SK-N-SH treated with all-trans-retinoic acid at 6 μM for 48 hours (cell line): ENCODE measurements around the gene CD248.

Experiments
- ATAC-seq: fragments of 200-7000 bp; cut with Tn5 transposase; 3 replicates; pipeline ENCODE4 v1.9.1; 2020; ENCODE audit warnings: mild to moderate bottlenecking, moderate library complexity
- ARNTL ChIP-seq: fragments of 450-650 bp; formaldehyde crosslinking; IDR thresholded peaks from 2 replicates; pipeline ENCODE4 v1.5.0; 2020; ENCODE audit warnings: low read depth, mild to moderate bottlenecking, moderate library complexity, borderline replicate concordance
- BACH2 ChIP-seq: fragments of 250-450 bp; sonication (Bioruptor Pico); IDR thresholded peaks from 2 replicates; pipeline ENCODE4 v1.9.0; 2021; ENCODE audit warnings: mild to moderate bottlenecking, borderline replicate concordance
- CREB5 ChIP-seq: fragments of 250-450 bp; sonication (Bioruptor Pico); IDR thresholded peaks from 2 replicates; pipeline ENCODE4 v1.5.1; 2020; ENCODE audit warnings: low read depth, mild to moderate bottlenecking, moderate library complexity
- CSDC2 ChIP-seq: fragments of 250-450 bp; sonication (Bioruptor Pico); IDR thresholded peaks from 2 replicates; pipeline ENCODE4 v1.5.0; 2020; ENCODE audit warnings: mild to moderate bottlenecking, moderate library complexity
- CSRNP3 ChIP-seq: fragments of 250-450 bp; sonication (Bioruptor Pico); IDR thresholded peaks from 2 replicates; pipeline ENCODE4 v1.5.1; 2021; ENCODE audit warnings: mild to moderate bottlenecking, moderate library complexity
- ESRRG ChIP-seq: fragments of 250-450 bp; sonication (Bioruptor Pico); IDR thresholded peaks from 2 replicates; pipeline ENCODE4 v1.6.1; 2021; ENCODE audit warnings: mild to moderate bottlenecking
- GLIS3 ChIP-seq: fragments of 250-450 bp; sonication (Bioruptor Pico); IDR thresholded peaks from 2 replicates; pipeline ENCODE4 v1.5.0; 2020; ENCODE audit warnings: mild to moderate bottlenecking, moderate library complexity
- ISL1 ChIP-seq: fragments of 250-450 bp; sonication (Bioruptor Pico); IDR thresholded peaks from 2 replicates; pipeline ENCODE4 v2.1.2; 2022; ENCODE audit warnings: mild to moderate bottlenecking, moderate library complexity
- PATZ1 ChIP-seq: fragments of 250-450 bp; sonication (Bioruptor Pico); IDR thresholded peaks from 2 replicates; pipeline ENCODE4 v1.8.0; 2020; ENCODE audit warnings: mild to moderate bottlenecking, moderate library complexity, borderline replicate concordance
- POU6F1 ChIP-seq: fragments of 250-450 bp; sonication (Bioruptor Pico); IDR thresholded peaks from 2 replicates; pipeline ENCODE4 v1.8.0; 2021; ENCODE audit warnings: low read depth, mild to moderate bottlenecking, moderate library complexity, borderline replicate concordance
- PPARA ChIP-seq: fragments of 250-450 bp; sonication (Bioruptor Pico); IDR thresholded peaks from 2 replicates; pipeline ENCODE4 v1.5.0; 2020; ENCODE audit warnings: mild to moderate bottlenecking, borderline replicate concordance
- RARB ChIP-seq: fragments of 250-450 bp; sonication (Bioruptor Pico); IDR thresholded peaks from 2 replicates; pipeline ENCODE4 v1.8.0; 2021; ENCODE audit warnings: mild to moderate bottlenecking, moderate library complexity
- SNAI2 ChIP-seq: fragments of 250-450 bp; sonication (Bioruptor Pico); IDR thresholded peaks from 2 replicates; pipeline ENCODE4 v1.5.0; 2020; ENCODE audit warnings: mild to moderate bottlenecking, moderate library complexity
- TCF4 ChIP-seq: fragments of 250-450 bp; sonication (Bioruptor Pico); IDR thresholded peaks from 2 replicates; pipeline ENCODE4 v1.8.0; 2021; ENCODE audit warnings: mild to moderate bottlenecking, moderate library complexity, borderline replicate concordance
- TOX ChIP-seq: fragments of 250-450 bp; sonication (Bioruptor Pico); IDR thresholded peaks from 2 replicates; pipeline ENCODE4 v1.8.0; 2021; ENCODE audit warnings: mild to moderate bottlenecking, moderate library complexity, borderline replicate concordance
- TSHZ2 ChIP-seq: fragments of 250-450 bp; sonication (Bioruptor Pico); IDR thresholded peaks from 2 replicates; pipeline ENCODE4 v1.5.0; 2020; ENCODE audit warnings: mild to moderate bottlenecking, moderate library complexity
- ZC3H10 ChIP-seq: fragments of 250-450 bp; sonication (Bioruptor Pico); IDR thresholded peaks from 2 replicates; pipeline ENCODE4 v1.5.1; 2021; ENCODE audit warnings: mild to moderate bottlenecking, moderate library complexity
- ZFP3 ChIP-seq: fragments of 250-450 bp; sonication (Bioruptor Pico); IDR thresholded peaks from 2 replicates; pipeline ENCODE4 v1.5.0; 2020; ENCODE audit warnings: mild to moderate bottlenecking, moderate library complexity
- ZFP30 ChIP-seq: fragments of 450-650 bp; formaldehyde crosslinking; IDR thresholded peaks from 2 replicates; pipeline ENCODE4 v1.5.0; 2022; ENCODE audit warnings: mild to moderate bottlenecking, moderate library complexity
- ZNF565 ChIP-seq: fragments of 450-650 bp; formaldehyde crosslinking; conservative IDR thresholded peaks from 2 replicates; pipeline ENCODE4 v1.5.0; 2020; ENCODE audit warnings: low read depth, mild to moderate bottlenecking, moderate library complexity
- ZNF70 ChIP-seq: fragments of 450-650 bp; formaldehyde crosslinking; IDR thresholded peaks from 2 replicates; pipeline ENCODE4 v1.5.0; 2020; ENCODE audit warnings: mild to moderate bottlenecking, moderate library complexity
- ZNF8 ChIP-seq: fragments of 450-650 bp; formaldehyde crosslinking; IDR thresholded peaks from 2 replicates; pipeline ENCODE4 v1.5.0; 2020; ENCODE audit warnings: mild to moderate bottlenecking, moderate library complexity

Gene CD248

GRCh38 chr11:66328031-66328301 is 11.1 kb upstream of the CD248 start:
- peak; percentile 4; the same call in 2 of the 3 replicates for ATAC-seq
- TF ChIP-seq BACH2 (no peak), ZNF565 (CRISPR knock-in tag) (no peak), RARB (CRISPR knock-in tag) (no peak), GLIS3 (CRISPR knock-in tag) (no peak), ARNTL (CRISPR knock-in tag) (no peak), ISL1 (CRISPR knock-in tag) (no peak), ESRRG (CRISPR knock-in tag) (no peak), ZNF8 (no peak), ZFP3 (CRISPR knock-in tag) (no peak), CREB5 (no peak), SNAI2 (CRISPR knock-in tag) (no peak), ZFP30 (CRISPR knock-in tag) (no peak), ZC3H10 (CRISPR knock-in tag) (no peak), TSHZ2 (no peak), CSRNP3 (no peak), TCF4 (no peak), PPARA (no peak), TOX (no peak), CSDC2 (CRISPR knock-in tag) (no peak)

- ATAC-seq = peak; percentile 69
- TF ChIP-seq CSDC2 (CRISPR knock-in tag) (no peak), ZFP3 (CRISPR knock-in tag) (no peak), POU6F1 (no peak), SNAI2 (CRISPR knock-in tag) (no peak), ZNF70 (CRISPR knock-in tag) (no peak), ESRRG (CRISPR knock-in tag) (no peak), PPARA (no peak), PATZ1 (CRISPR knock-in tag) (no peak), CREB5 (no peak), TCF4 (no peak), ZNF8 (no peak)
Measured at GRCh38 chr11:66327171-66328030, 10.6 kb upstream of the CD248 start.
